Neural cell (in vitro differentiated cells): ENCODE results near the gene TOP3A.

Experiments
- EP300 ChIP-seq: fragments of 450-650 bp; conservative IDR thresholded peaks from 2 replicates; pipeline ENCODE4 v1.6.1; 2014; ENCODE audit warnings: antibody characterized with exemption, mild to moderate bottlenecking, moderate library complexity; ENCODE audit not compliant: poor library complexity, severe bottlenecking
- EZH2 ChIP-seq: fragments of 200-600, 300-800 bp; shearing (Covaris generic), sonication (generic); IDR thresholded peaks from 2 replicates; pipeline ENCODE4 v1.6.1; 2014; ENCODE audit warnings: antibody characterized with exemption, low read length, borderline replicate concordance, mild to moderate bottlenecking; ENCODE audit not compliant: insufficient read depth, poor library complexity, severe bottlenecking
- RAD21 ChIP-seq: fragments of 450-650 bp; conservative IDR thresholded peaks from 2 replicates; pipeline ENCODE4 v1.6.1; 2014; ENCODE audit warnings: antibody characterized with exemption, mild to moderate bottlenecking, moderate library complexity
- TF ChIP-seq, protein P1 (sequence below): fragments of 450-650 bp; IDR thresholded peaks from 2 replicates; pipeline ENCODE4 v1.5.1; 2014; ENCODE audit warnings: antibody characterized with exemption, mild to moderate bottlenecking, moderate library complexity; ENCODE audit not compliant: poor library complexity, severe bottlenecking
- TF ChIP-seq, protein P2 (sequence below): IDR thresholded peaks from 2 replicates; pipeline ENCODE4 v1.6.1; 2012; ENCODE audit warnings: borderline replicate concordance

DNA sequence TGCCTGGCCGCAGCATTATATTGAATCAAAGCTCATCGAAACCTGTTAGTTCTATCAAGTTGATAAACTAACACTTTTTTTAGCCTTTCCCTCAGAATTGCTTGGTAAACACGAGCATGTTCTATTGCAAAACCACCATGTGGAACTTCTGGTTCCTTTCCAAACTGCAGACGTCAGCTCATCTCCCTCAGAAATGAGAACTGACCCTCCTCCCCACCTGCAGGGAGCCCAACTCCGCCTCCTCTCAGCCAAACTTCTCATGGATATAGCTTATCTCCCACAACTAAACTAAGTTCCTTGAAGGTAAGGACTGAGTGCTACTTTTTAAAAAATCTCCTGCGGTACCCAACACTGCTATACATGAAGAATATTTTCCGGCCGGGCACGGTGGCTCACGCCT lies 41.8 kb upstream of the TOP3A start:
- TF ChIP-seq RAD21 (no peak), EP300 (no peak), EZH2 (no peak)
- TF ChIP-seq, protein P1, sequence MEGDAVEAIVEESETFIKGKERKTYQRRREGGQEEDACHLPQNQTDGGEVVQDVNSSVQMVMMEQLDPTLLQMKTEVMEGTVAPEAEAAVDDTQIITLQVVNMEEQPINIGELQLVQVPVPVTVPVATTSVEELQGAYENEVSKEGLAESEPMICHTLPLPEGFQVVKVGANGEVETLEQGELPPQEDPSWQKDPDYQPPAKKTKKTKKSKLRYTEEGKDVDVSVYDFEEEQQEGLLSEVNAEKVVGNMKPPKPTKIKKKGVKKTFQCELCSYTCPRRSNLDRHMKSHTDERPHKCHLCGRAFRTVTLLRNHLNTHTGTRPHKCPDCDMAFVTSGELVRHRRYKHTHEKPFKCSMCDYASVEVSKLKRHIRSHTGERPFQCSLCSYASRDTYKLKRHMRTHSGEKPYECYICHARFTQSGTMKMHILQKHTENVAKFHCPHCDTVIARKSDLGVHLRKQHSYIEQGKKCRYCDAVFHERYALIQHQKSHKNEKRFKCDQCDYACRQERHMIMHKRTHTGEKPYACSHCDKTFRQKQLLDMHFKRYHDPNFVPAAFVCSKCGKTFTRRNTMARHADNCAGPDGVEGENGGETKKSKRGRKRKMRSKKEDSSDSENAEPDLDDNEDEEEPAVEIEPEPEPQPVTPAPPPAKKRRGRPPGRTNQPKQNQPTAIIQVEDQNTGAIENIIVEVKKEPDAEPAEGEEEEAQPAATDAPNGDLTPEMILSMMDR = no peak
- TF ChIP-seq, protein P2, sequence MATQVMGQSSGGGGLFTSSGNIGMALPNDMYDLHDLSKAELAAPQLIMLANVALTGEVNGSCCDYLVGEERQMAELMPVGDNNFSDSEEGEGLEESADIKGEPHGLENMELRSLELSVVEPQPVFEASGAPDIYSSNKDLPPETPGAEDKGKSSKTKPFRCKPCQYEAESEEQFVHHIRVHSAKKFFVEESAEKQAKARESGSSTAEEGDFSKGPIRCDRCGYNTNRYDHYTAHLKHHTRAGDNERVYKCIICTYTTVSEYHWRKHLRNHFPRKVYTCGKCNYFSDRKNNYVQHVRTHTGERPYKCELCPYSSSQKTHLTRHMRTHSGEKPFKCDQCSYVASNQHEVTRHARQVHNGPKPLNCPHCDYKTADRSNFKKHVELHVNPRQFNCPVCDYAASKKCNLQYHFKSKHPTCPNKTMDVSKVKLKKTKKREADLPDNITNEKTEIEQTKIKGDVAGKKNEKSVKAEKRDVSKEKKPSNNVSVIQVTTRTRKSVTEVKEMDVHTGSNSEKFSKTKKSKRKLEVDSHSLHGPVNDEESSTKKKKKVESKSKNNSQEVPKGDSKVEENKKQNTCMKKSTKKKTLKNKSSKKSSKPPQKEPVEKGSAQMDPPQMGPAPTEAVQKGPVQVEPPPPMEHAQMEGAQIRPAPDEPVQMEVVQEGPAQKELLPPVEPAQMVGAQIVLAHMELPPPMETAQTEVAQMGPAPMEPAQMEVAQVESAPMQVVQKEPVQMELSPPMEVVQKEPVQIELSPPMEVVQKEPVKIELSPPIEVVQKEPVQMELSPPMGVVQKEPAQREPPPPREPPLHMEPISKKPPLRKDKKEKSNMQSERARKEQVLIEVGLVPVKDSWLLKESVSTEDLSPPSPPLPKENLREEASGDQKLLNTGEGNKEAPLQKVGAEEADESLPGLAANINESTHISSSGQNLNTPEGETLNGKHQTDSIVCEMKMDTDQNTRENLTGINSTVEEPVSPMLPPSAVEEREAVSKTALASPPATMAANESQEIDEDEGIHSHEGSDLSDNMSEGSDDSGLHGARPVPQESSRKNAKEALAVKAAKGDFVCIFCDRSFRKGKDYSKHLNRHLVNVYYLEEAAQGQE = no peak
